Immature natural killer cell (primary cell): ENCODE results near the gene MISP3. TPM values are rescaled to one million over a fixed set of nuclear protein-coding genes. Genes with fewer than 3 reads are reported as not detected.

ENCODE experiments used
- DNase-seq, 3 donors: peaks; one replicate each; pipeline ENCODE4 v3.0.0; 2022; ENCODE audit warnings: mixed read lengths in 1 of 3
- H3K27ac Mint-ChIP-seq, 6 donors: one replicate each; pipeline ENCODE4 v1.8.0; 2020; ENCODE audit warnings: mixed read lengths in 6 of 6, mild to moderate bottlenecking in 5 of 6, inconsistent platforms in 4 of 6, moderate library complexity in 3 of 6
- H3K27me3 Mint-ChIP-seq, 3 donors: one replicate each; pipeline ENCODE4 v1.8.0; 2020 to 2021; ENCODE audit warnings: low read depth in 3 of 3, mild to moderate bottlenecking in 3 of 3, mixed read lengths in 3 of 3, moderate library complexity in 3 of 3, inconsistent platforms in 1 of 3
- H3K36me3 Mint-ChIP-seq, 3 donors: one replicate each; pipeline ENCODE4 v1.8.0; 2020; ENCODE audit warnings: mixed read lengths in 3 of 3, inconsistent platforms in 2 of 3, mild to moderate bottlenecking in 2 of 3
- H3K4me1 Mint-ChIP-seq, 2 donors: one replicate each; pipeline ENCODE4 v1.8.0; 2020; ENCODE audit warnings: inconsistent platforms in 2 of 2, mild to moderate bottlenecking in 2 of 2, mixed read lengths in 2 of 2, moderate library complexity in 1 of 2
- H3K4me3 Mint-ChIP-seq, 5 donors: one replicate each; pipeline ENCODE4 v1.8.0; 2020; ENCODE audit warnings: mild to moderate bottlenecking in 5 of 5, mixed read lengths in 5 of 5, inconsistent platforms in 3 of 5, moderate library complexity in 3 of 5
- H3K9me3 Mint-ChIP-seq, 6 donors: one replicate each; pipeline ENCODE4 v1.8.0; 2020; ENCODE audit warnings: mild to moderate bottlenecking in 6 of 6, mixed read lengths in 6 of 6, inconsistent platforms in 4 of 6, moderate library complexity in 3 of 6
- polyA plus RNA-seq, 3 donors: library from polyadenylated mRNA; unstranded; fragments of 300-500 nt; fragmentation: Illumina TruSeq; gene quantifications; one replicate each; pipeline ENCODE4 v1.2.3, GENCODE V29; 2021

MISP3 gene
- polyA plus RNA-seq, 3 donors from 2014 or later: 0.62 to 2.9 (median 2.1) TPM

DNA sequence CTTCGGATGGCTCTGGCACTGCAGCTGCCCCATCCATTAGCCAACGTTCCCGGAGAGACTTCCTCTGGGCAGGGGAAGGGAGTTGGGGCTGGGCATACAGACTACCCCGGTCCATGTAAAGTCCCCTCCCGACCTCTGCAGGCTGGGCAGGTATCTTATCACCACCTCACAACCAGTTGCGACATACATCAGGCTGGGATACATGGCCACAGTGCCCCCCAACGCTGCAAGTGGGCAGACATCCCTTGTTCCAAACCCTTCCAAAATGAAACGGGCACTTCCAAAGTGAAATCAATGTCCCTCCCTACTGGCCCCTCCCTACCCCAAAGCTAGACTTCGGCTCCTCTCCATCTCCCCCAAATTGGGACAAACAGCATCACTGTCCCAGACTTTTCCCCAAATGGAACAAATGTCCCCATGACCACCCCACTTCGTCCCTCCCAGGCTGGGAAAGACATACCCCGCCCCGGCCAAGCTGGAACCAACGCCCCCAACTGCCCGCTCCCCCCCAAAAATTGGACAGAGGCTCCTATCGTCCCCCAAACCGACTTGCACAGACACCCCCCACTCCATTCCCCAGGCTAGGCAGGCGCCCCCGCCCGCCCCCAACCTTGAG, 15.7 kb upstream of the MISP3 start:
- H3K4me3 Mint-ChIP-seq: peak overlapping the region in 4 of 5 donors; percentile 16 to 38 (median 34)
- H3K9me3 Mint-ChIP-seq: no peaks in the 10 kb centered on the region
- peaks cover 10 to 16% of the 10 kb centered on the region in 2 donors for H3K4me1 Mint-ChIP-seq
- DNase-seq: no peak
- H3K27me3 Mint-ChIP-seq: peaks cover 6 to 21% (median 15%) of the 10 kb centered on the region in 3 donors
- peak overlapping the region in 1 of 6 donors; percentile 21 for H3K27ac Mint-ChIP-seq
- H3K36me3 Mint-ChIP-seq: peaks cover 10 to 14% (median 10%) of the 10 kb centered on the region in 3 donors

DNA sequence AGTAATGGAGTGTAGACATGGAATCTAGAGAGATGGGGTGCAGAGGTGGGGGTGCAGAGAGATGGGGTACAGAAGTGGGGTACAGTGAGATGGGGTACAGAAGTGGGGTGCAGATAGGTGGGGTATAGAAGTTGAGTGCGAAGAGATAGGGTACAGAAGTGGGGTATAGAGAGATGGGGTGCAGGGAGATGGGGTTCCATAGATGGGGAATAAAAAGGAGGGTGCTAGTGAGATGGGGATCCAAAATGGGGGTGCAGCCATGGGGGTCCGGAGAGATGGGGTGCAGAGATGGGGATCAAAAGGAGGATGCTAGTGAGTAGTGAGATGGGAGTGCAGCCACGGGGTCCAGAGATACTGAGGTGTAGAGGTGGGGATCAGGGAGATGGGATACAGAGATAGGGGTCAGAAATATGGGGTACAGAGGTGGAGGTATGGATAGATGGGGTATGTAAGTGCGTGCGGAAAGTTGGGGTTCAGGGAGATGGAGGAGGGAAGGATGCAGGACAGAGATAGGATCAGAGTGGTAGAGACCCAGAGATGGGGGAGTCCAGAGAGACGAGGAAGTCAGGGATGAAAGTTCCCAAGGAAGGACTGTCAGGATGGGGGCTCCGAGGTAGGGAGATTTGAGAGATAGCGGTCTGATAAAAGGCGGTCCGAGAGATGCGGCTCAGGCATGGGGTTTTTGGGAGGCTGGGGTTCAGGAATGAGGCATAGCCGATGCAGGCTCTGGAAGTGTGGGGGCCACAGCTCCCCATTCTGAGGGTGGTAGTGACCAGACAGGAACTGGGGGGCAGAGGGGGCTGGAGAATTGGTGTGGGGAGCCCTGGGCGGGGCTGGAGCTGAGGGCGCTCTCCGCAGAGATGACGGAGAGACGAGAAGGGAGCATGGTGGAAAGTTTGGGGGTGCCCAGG, 14.1 kb upstream of the MISP3 start:
- H3K27me3 Mint-ChIP-seq: peaks cover 6 to 21% (median 15%) of the 10 kb centered on the region in 3 donors
- peaks cover 10 to 16% of the 10 kb centered on the region in 2 donors for H3K4me1 Mint-ChIP-seq
- peak overlapping the region in 1 of 6 donors; percentile 72 for H3K27ac Mint-ChIP-seq
- peak overlapping the region in 4 of 5 donors; percentile 12 to 63 (median 47) for H3K4me3 Mint-ChIP-seq
- H3K9me3 Mint-ChIP-seq: no peaks in the 10 kb centered on the region
- H3K36me3 Mint-ChIP-seq: peaks cover 0 to 5% (median 5%) of the 10 kb centered on the region in 3 donors
- no peak for DNase-seq

DNA sequence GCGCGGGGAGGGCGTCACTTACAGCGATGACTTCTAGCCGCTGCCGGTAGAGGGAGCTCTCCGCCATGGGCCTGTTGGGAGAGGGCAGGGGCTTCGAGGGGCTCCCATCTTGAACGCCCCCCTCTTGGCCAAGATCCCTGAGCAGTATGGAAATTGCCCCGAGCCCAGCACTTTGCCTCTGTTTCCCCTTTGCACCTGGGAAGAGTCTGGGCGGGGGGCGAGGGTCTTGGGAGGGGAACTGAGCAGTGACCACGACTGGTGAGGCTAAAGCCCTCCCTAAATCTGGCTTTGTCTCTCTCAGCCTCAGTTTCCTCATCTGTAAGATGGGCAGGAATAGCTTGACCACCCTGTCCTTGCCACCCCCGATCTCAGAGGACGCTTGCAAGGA, 13.5 kb upstream of the MISP3 start:
- peak overlapping the region in 3 of 5 donors; percentile 21 to 50 (median 44) for H3K4me3 Mint-ChIP-seq
- H3K27ac Mint-ChIP-seq: no peak overlapping the region
- DNase-seq: peak in 2 of 3 donors; percentile 33 to 40
- peaks cover 7 to 19% (median 14%) of the 10 kb centered on the region in 3 donors for H3K27me3 Mint-ChIP-seq
- peaks cover 0 to 2% (median 1%) of the 10 kb centered on the region in 3 donors for H3K36me3 Mint-ChIP-seq
- no peaks in the 10 kb centered on the region for H3K9me3 Mint-ChIP-seq
- H3K4me1 Mint-ChIP-seq: peaks cover 10 to 16% of the 10 kb centered on the region in 2 donors

DNA sequence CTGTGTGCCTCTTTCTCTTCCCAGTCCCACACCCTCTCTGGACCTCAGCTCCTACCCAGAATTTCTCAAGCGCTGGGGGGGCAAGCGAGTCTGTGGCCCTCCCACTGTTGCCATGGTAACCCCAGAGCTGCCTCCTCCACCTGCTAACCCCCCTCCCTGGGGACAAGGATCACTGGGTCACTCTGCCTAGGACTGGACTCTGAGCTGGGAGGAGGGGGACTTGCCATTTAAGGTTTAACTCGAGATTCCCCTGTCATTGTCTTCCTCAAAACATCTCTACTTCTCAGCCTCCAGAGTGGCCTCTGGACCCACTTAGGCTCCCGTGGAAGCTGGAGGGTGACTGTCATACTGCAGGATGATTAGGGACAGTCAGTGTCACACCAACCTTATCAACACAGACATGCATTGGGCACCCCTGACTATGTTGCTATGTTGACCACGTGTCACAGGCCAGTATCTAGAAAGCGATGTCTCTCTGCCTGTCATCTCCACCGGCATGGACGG, 12.9 kb upstream of the MISP3 start:
- DNase-seq: no peak
- H3K9me3 Mint-ChIP-seq: no peaks in the 10 kb centered on the region
- no peak overlapping the region for H3K4me3 Mint-ChIP-seq
- H3K27me3 Mint-ChIP-seq: peaks cover 7 to 21% (median 12%) of the 10 kb centered on the region in 3 donors
- no peak overlapping the region for H3K27ac Mint-ChIP-seq
- no peaks in the 10 kb centered on the region for H3K36me3 Mint-ChIP-seq
- H3K4me1 Mint-ChIP-seq: peaks cover 10 to 16% of the 10 kb centered on the region in 2 donors

DNA sequence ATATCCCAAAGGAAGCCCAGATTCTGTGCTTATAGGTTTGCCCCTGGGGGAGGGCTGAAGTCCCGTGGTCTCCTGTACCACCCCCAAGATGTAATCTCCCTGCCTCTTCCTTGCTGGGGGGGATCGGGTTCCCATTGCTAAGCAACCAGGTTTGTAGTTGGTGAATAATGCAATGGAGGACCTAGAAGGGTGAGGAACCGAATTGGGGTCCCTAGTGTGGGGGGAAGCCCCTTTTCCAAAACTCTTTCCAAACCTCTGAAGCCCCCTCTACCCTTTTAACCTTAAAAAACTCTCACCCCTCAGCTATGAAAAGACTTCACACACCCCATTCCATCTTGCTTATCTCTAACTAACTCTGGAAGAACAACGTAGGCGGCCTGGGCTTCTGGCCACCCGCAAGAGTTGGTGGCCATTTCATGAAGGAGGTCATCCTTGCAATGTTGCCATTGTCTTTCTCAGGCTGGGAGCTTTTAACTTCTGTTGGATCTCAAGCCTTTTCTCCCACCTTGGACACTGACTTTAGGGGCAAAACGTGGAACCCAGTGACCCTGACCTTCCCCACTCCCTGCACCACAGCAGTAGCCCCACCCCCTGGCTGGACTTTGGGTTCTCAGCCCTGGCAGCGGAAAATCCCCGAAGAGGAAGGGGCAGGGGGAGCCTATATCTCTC, 11.4 kb upstream of the MISP3 start:
- Mint-ChIP-seq H3K36me3 (no peaks in the 10 kb centered on the region), H3K4me1 (peaks cover 10 to 16% of the 10 kb centered on the region in 2 donors), H3K27ac (no peak overlapping the region), H3K9me3 (no peaks in the 10 kb centered on the region), H3K4me3 (no peak overlapping the region), H3K27me3 (peaks cover 8 to 21% (median 9%) of the 10 kb centered on the region in 3 donors)
- DNase-seq: no peak

DNA sequence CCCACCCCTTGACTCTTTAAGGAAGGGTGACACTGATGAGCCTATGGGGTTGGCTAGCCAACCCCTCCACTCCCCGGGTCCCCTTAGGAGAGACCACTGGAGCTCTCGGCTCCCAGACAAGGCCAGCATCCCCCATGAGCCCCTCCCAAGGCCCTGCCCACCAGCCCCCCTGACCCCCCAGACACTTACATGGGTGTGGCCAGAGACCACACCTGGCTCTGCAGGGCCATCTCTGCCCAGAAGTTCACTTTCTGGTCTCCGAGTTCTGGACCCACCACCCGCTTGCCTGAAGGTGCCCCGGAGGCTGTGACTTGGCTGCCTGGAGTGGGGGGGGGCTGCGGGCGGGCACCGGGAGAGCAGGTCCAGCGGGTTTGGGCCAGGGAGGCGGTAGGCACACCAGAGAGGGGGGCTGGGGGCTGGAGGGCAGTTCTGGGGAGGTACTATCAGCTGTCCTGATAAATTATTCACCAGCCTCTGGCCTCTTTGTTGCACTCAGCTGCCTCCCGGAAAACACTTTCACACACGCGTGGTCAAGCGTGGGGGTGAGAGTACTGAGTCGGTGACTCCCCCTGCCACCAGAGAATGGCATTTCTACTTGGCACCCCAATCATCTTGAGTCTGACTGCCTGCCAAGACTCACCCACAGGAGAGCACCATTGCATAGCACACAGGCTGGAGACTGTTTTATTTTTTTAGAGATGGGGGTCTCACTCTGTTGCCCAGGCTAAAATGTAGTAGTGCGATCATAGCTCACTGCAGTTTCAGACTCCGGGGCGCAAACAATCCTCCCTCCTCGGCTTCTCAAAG, 10.6 kb upstream of the MISP3 start, which contains the start of gene PALM3:
TSS of gene PALM3 (minus strand) at position 326 of the 807 bp plus-strand sequence. CDS start at position 230, 96 bp downstream.
- H3K9me3 Mint-ChIP-seq: no peaks in the 10 kb centered on the region
- no peak within 1 kb of the TSS for H3K27ac Mint-ChIP-seq
- H3K4me1 Mint-ChIP-seq: peaks cover 10 to 14% of the 10 kb centered on the region in 2 donors
- H3K4me3 Mint-ChIP-seq: no peak within 1 kb of the TSS
- no peaks in the 10 kb centered on the region for H3K36me3 Mint-ChIP-seq
- no peak for DNase-seq
- peaks cover 8 to 26% (median 9%) of the 10 kb centered on the region in 3 donors for H3K27me3 Mint-ChIP-seq

DNA sequence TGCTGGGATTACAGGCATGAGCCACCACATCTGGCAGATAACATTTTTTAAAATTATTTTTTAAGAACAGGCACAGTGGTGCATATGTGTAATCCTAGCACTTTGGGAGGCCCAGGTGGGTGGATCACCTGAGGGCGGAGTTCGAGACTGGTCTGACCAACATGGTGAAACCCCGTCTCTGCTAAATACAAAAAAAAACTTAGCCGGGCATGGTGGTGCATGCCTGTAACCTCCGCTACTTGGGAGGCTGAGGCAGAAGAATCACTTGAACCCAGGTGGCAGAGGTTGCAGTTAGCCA, 10.1 kb upstream of the MISP3 start:
- no peak for DNase-seq
- H3K4me3 Mint-ChIP-seq: no peak overlapping the region
- H3K36me3 Mint-ChIP-seq: no peaks in the 10 kb centered on the region
- peaks cover 8 to 26% (median 9%) of the 10 kb centered on the region in 3 donors for H3K27me3 Mint-ChIP-seq
- no peaks in the 10 kb centered on the region for H3K9me3 Mint-ChIP-seq
- H3K4me1 Mint-ChIP-seq: peaks cover 10 to 12% of the 10 kb centered on the region in 2 donors
- H3K27ac Mint-ChIP-seq: no peak overlapping the region

DNA sequence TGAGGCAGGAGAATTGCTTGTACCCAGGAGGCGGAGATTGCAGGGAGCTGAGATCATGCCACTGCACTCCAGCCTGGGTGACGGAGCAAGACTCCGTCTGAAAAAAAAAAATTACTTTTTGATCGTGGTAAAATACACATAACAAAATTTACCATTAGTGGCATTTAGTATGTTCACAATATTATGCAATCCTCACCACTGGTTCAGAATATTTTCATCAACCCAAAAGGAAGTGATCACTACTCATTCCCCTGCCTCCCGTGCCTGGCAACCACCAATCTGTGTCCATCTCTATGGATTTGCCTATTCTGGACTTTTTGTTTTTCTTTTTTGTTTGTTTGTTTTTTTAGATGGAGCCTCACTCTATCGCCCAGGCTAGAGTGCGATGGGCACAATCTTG, 9.5 kb upstream of the MISP3 start:
- Mint-ChIP-seq H3K27ac (no peak overlapping the region), H3K4me1 (peaks cover 8 to 9% of the 10 kb centered on the region in 2 donors), H3K9me3 (no peaks in the 10 kb centered on the region), H3K27me3 (peaks cover 9 to 23% (median 12%) of the 10 kb centered on the region in 3 donors), H3K4me3 (no peak overlapping the region), H3K36me3 (no peaks in the 10 kb centered on the region)
- no peak for DNase-seq

DNA sequence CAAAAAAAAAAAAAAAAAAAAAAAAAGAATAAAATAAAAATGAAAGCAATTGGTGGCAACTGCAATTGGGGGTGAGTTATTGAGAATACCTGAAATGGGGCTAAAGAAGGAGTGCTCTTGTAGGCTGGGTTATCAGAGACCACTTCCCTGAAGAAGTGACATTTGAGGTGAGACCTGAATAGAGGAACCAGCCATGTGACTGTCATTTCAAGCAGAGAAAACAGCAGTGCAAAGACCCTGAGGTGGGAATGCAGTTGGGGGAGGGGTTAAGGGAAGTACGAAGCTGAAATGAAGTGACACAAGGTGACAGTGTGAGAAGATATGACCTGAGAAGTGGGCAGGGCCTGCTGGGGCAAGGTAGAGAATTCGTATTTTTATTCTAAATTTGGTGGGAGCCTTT, 6.5 kb upstream of the MISP3 start:
- Mint-ChIP-seq H3K27me3 (peaks cover 5 to 10% (median 9%) of the 10 kb centered on the region in 3 donors), H3K27ac (no peak overlapping the region), H3K4me3 (no peak overlapping the region), H3K36me3 (no peaks in the 10 kb centered on the region), H3K4me1 (no peaks in the 10 kb centered on the region), H3K9me3 (no peaks in the 10 kb centered on the region)
- no peak for DNase-seq

DNA sequence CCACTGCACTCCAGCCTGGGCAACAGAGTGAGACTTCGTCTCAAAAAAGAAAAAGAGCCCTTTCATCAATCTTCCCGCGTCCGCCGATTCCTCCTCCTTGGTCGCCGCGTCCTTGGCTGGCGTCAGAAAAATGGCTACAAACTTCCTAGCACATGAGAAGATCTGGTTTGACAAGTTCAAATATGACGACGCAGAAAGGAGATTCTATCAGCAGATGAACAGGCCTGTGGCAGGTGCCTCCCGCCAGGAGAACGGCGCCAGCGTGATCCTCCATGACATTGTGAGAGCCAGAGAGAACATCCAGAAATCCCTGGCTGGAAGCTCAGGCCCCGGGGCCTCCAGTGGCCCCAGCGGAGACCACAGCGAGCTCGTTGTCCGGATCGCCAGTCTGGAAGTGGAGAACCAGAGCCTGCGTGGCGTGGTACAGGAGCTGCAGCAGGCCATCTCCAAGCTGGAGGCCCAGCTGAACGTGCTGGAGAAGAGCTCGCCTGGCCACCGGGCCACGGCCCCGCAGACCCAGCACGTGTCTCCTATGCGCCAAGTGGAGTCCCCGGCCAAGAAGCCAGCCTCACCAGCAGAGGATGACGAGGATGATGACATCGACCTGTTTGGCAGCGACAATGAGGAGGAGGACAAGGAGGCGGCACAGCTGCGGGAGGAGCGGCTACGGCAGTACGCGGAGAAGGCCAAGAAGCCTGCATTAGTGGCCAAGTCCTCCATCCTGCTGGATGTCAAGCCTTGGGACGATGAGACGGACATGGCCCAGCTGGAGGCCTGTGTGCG, 2.1 kb upstream of the MISP3 start:
- Mint-ChIP-seq H3K4me1 (peaks cover 18 to 19% of the 10 kb centered on the region in 2 donors), H3K36me3 (no peaks in the 10 kb centered on the region), H3K9me3 (no peaks in the 10 kb centered on the region), H3K4me3 (peak overlapping the region in 2 of 5 donors; percentile 45 to 62), H3K27ac (no peak overlapping the region), H3K27me3 (peaks cover 8 to 10% (median 8%) of the 10 kb centered on the region in 3 donors)
- no peak for DNase-seq

DNA sequence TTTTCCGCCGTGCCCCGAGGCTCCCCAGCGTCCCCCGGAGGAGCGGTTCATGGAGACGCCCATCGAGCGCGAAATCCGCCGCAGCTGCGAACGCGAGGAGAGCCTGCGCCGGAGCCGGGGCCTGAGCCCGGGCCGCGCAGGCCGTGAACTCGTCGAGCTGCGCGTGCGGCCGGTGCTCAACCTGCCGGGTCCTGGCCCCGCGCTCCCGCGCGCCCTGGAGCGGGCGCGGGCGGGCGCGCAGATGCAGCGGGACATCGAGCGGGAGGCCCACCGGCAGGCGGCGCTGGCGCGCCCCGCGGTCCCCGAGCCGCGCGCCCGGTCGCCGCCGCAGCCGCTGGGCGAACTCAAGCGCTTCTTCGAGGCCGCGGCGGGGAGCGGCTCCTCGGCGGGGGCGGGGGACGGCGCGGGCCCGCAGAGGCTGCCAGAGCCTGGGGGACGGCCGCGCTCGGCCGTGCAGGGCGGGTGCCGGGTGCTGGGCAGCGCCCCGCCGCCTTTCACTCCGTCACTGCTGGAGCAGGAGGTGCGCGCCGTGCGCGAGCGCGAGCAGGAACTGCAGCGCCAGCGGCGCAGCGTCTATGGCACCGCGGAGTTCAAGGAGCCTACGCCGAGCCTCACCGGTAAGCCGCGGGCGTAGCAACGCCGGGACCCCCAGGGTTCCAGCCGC, 807 bp downstream of the MISP3 start:
- H3K4me1 Mint-ChIP-seq: peaks cover 18 to 21% of the 10 kb centered on the region in 2 donors
- DNase-seq: peak; percentile 81 to 84 (median 84)
- H3K4me3 Mint-ChIP-seq: peak overlapping the region; percentile 89 to 97 (median 94)
- H3K9me3 Mint-ChIP-seq: no peaks in the 10 kb centered on the region
- peaks cover 2 to 5% (median 5%) of the 10 kb centered on the region in 3 donors for H3K27me3 Mint-ChIP-seq
- peak overlapping the region in 4 of 6 donors; percentile 81 to 93 (median 89) for H3K27ac Mint-ChIP-seq
- H3K36me3 Mint-ChIP-seq: no peaks in the 10 kb centered on the region
